ENCODE data around the gene TMEM272.

DNA sequence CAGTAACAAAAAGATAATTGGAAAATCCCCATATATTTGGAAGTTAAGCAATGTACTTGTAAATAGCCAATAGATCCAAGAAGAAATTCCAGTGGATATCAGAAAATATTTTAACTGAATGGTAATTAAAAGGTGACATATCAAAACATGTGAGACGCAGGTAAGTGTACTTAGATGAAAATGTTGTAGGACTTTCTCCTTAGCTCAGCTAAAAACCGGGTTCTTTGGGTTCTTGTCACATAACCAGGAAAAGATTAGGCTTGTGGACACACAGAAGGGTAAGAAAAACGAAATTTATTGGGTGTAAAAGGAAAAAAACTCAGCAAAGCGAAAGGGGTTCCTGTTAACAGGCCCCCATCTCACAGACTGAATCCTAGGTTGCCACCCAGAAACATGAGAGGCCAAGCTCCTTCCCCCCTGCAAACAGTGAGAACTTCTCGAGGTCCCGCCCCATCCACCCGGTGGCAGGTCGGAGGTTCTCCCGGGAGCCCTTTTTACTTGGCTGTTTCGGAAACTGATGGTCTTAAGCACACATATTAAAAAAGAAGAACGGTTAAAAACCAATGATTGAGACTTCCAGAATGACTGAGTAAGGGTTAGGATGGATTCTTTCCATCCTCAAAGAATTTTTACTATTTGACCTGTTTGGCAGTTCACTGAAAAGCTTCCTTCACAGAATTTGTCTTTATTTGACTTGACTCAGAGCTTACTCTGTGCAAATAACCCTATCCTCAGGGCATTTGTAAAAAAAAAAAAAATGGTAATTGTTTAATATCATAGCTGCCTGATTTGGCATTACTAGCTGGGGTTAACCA, 13.7 kb upstream of the TMEM272 start:
- TF ChIP-seq DMBX1 (CRISPR knock-in tag; IDR thresholded peaks at IDR 0.05; ENCODE audit: borderline replicate concordance) = no peak
- no peak for TF ChIP-seq MYBL2 (IDR thresholded peaks at IDR 0.05; ENCODE audit: low read depth)
- TF ChIP-seq MYBL2 (CRISPR knock-in tag; IDR thresholded peaks at IDR 0.05; ENCODE audit: borderline replicate concordance) = no peak
- TF ChIP-seq SP2 (IDR thresholded peaks at IDR 0.05; ENCODE audit: extremely low read depth, low read depth, low read length, poor library complexity, severe bottlenecking) = no peak
- TF ChIP-seq, protein P1, sequence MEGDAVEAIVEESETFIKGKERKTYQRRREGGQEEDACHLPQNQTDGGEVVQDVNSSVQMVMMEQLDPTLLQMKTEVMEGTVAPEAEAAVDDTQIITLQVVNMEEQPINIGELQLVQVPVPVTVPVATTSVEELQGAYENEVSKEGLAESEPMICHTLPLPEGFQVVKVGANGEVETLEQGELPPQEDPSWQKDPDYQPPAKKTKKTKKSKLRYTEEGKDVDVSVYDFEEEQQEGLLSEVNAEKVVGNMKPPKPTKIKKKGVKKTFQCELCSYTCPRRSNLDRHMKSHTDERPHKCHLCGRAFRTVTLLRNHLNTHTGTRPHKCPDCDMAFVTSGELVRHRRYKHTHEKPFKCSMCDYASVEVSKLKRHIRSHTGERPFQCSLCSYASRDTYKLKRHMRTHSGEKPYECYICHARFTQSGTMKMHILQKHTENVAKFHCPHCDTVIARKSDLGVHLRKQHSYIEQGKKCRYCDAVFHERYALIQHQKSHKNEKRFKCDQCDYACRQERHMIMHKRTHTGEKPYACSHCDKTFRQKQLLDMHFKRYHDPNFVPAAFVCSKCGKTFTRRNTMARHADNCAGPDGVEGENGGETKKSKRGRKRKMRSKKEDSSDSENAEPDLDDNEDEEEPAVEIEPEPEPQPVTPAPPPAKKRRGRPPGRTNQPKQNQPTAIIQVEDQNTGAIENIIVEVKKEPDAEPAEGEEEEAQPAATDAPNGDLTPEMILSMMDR (IDR thresholded peaks at IDR 0.05 in 2 of 3, conservative IDR thresholded peaks at IDR 0.05 in 1 of 3; ENCODE audit: insufficient read depth in 2 of 3, low read depth in 1 of 3, low read length in 3 of 3) = no peak
- no peak for TF ChIP-seq HMG20B (CRISPR knock-in tag; IDR thresholded peaks at IDR 0.05)
- no peak for TF ChIP-seq ZNF282 (CRISPR knock-in tag; IDR thresholded peaks at IDR 0.05)
- TF ChIP-seq, protein P2, sequence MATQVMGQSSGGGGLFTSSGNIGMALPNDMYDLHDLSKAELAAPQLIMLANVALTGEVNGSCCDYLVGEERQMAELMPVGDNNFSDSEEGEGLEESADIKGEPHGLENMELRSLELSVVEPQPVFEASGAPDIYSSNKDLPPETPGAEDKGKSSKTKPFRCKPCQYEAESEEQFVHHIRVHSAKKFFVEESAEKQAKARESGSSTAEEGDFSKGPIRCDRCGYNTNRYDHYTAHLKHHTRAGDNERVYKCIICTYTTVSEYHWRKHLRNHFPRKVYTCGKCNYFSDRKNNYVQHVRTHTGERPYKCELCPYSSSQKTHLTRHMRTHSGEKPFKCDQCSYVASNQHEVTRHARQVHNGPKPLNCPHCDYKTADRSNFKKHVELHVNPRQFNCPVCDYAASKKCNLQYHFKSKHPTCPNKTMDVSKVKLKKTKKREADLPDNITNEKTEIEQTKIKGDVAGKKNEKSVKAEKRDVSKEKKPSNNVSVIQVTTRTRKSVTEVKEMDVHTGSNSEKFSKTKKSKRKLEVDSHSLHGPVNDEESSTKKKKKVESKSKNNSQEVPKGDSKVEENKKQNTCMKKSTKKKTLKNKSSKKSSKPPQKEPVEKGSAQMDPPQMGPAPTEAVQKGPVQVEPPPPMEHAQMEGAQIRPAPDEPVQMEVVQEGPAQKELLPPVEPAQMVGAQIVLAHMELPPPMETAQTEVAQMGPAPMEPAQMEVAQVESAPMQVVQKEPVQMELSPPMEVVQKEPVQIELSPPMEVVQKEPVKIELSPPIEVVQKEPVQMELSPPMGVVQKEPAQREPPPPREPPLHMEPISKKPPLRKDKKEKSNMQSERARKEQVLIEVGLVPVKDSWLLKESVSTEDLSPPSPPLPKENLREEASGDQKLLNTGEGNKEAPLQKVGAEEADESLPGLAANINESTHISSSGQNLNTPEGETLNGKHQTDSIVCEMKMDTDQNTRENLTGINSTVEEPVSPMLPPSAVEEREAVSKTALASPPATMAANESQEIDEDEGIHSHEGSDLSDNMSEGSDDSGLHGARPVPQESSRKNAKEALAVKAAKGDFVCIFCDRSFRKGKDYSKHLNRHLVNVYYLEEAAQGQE (IDR thresholded peaks at IDR 0.05; ENCODE audit: borderline replicate concordance) = no peak
- TF ChIP-seq, protein P2 (CRISPR knock-in tag; IDR thresholded peaks at IDR 0.05; ENCODE audit: low read depth) = no peak
- TF ChIP-seq EHMT2 (IDR thresholded peaks at IDR 0.05) = no peak
- TF ChIP-seq SMARCB1 (IDR thresholded peaks at IDR 0.05; ENCODE audit: insufficient read length, low read depth) = no peak
- TF ChIP-seq HDAC6 (IDR thresholded peaks at IDR 0.05; ENCODE audit: low read depth, low read length) = no peak
- TF ChIP-seq EZH2 (IDR thresholded peaks at IDR 0.05; ENCODE audit: borderline replicate concordance, low read depth, low read length) = no peak
- TF ChIP-seq, protein P3, sequence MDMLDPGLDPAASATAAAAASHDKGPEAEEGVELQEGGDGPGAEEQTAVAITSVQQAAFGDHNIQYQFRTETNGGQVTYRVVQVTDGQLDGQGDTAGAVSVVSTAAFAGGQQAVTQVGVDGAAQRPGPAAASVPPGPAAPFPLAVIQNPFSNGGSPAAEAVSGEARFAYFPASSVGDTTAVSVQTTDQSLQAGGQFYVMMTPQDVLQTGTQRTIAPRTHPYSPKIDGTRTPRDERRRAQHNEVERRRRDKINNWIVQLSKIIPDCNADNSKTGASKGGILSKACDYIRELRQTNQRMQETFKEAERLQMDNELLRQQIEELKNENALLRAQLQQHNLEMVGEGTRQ (CRISPR knock-in tag; IDR thresholded peaks at IDR 0.05) = no peak
- no peak for TF ChIP-seq SIN3B (IDR thresholded peaks at IDR 0.05; ENCODE audit: low read depth)
- TF ChIP-seq, protein P4, sequence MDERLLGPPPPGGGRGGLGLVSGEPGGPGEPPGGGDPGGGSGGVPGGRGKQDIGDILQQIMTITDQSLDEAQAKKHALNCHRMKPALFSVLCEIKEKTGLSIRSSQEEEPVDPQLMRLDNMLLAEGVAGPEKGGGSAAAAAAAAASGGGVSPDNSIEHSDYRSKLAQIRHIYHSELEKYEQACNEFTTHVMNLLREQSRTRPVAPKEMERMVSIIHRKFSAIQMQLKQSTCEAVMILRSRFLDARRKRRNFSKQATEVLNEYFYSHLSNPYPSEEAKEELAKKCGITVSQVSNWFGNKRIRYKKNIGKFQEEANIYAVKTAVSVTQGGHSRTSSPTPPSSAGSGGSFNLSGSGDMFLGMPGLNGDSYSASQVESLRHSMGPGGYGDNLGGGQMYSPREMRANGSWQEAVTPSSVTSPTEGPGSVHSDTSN (CRISPR knock-in tag; IDR thresholded peaks at IDR 0.05; ENCODE audit: low read depth) = no peak
- TF ChIP-seq, protein P4 (tag; conservative IDR thresholded peaks at IDR 0.05; ENCODE audit: low read depth) = no peak
